Body of pancreas (tissue), 4 donors: ENCODE measurements around the gene OR10H5. TPM values are rescaled to one million over a fixed set of nuclear protein-coding genes. Genes with fewer than 3 reads are reported as not detected.
"Not testable (repeated sequence)": the region's sequence is repeated elsewhere in the genome, so short reads cannot be mapped to it uniquely, and the experiment has no call there.

Source experiments
- ATAC-seq: fragments of 150-250 bp; one replicate; pipeline ENCODE4 v1.9.1; 2016
- DNase-seq, 4 donors: peaks; one replicate each; pipeline ENCODE4 v3.0.0-alpha.2; 2019
- H3K27ac ChIP-seq, 4 donors: fragments of 200-600 bp; sonication (generic); 1 replicate in 3 of 4; 2 replicates in 1 of 4; pipeline versions ENCODE4 v1.5.1 to v1.6.1; 2016 to 2019; ENCODE audit warnings: mild to moderate bottlenecking in 1 of 4, mixed read lengths in 1 of 4, moderate library complexity in 1 of 4
- H3K27me3 ChIP-seq, 2 donors: fragments of 200-600 bp; sonication (generic); one replicate each; pipeline ENCODE4 v1.6.0; 2016; ENCODE audit warnings: mild to moderate bottlenecking in 1 of 2
- H3K36me3 ChIP-seq, 2 donors: fragments of 200-600 bp; sonication (generic); replicated peaks in 1 of 2; 2 replicates each; pipeline ENCODE4 v1.5.1; 2016; ENCODE audit warnings: low read depth in 2 of 2; ENCODE audit not compliant: insufficient read depth in 1 of 2
- H3K4me1 ChIP-seq: fragments of 200-600 bp; sonication (generic); one replicate; pipeline ENCODE4 v1.6.0; 2016
- H3K4me3 ChIP-seq, 2 donors: fragments of 200-600 bp; sonication (generic); 1 replicate in 1 of 2; 2 replicates in 1 of 2; pipeline ENCODE4 v1.5.1; 2016 to 2019
- H3K9me3 ChIP-seq, 3 donors: fragments of 200-600 bp; sonication (generic); 1 replicate in 2 of 3; 2 replicates in 1 of 3; pipeline ENCODE4 v1.5.1; 2016
- POLR2A ChIP-seq, 3 donors: fragments of 450-650 bp; IDR thresholded peaks; one replicate each; pipeline ENCODE4 v1.6.1; 2016; ENCODE audit warnings: antibody characterized with exemption in 3 of 3, mild to moderate bottlenecking in 2 of 3
- WGBS, 2 donors: methylation state at CpG; one replicate each; pipeline ENCODE4 v1.1.5; 2017; 5-methylcytosine and 5-hydroxymethylcytosine counted together
- intact Hi-C: fragments of 100-400 bp; cut with DNase I; formaldehyde crosslinking; loops from one replicate; pipeline ENCODE4 v1.15.1; 2023
- total RNA-seq, 2 donors: library from RNA; depleted of rRNA; stranded (reverse); fragments of >200 nt; gene quantifications; one replicate each; pipeline ENCODE4 v1.1.0, GENCODE V29; 2016
- TF ChIP-seq, protein P1 (sequence below), 7 experiments: fragments of 450-650 bp in 4 of 7; fragments of 200-600 bp in 3 of 7; sonication (generic) in 3 of 7; IDR thresholded peaks; one replicate each; pipeline ENCODE4 v1.5.1; 2016 to 2019; ENCODE audit warnings: antibody characterized with exemption in 7 of 7

The OR10H5 gene
- total RNA-seq, 2 donors from 2014 or later = not detected

GRCh38 chr19:15829786-15830185 lies 42.3 kb downstream of the OR10H5 start:
- intact Hi-C loops = no loop called here
- Histone ChIP-seq H3K27ac (no peak overlapping the region), H3K36me3 (no peaks in the 10 kb centered on the region), H3K9me3 (no peaks in the 10 kb centered on the region), H3K4me3 (no peak overlapping the region), H3K4me1 (peaks cover 14% of the 10 kb centered on the region), H3K27me3 (no peaks in the 10 kb centered on the region)
- DNase-seq (no peak), ATAC-seq (no peak)
- WGBS, 2 donors = 76 to 77% methylated on average over 8 of the region's 8 CpGs
- TF ChIP-seq, protein P1, sequence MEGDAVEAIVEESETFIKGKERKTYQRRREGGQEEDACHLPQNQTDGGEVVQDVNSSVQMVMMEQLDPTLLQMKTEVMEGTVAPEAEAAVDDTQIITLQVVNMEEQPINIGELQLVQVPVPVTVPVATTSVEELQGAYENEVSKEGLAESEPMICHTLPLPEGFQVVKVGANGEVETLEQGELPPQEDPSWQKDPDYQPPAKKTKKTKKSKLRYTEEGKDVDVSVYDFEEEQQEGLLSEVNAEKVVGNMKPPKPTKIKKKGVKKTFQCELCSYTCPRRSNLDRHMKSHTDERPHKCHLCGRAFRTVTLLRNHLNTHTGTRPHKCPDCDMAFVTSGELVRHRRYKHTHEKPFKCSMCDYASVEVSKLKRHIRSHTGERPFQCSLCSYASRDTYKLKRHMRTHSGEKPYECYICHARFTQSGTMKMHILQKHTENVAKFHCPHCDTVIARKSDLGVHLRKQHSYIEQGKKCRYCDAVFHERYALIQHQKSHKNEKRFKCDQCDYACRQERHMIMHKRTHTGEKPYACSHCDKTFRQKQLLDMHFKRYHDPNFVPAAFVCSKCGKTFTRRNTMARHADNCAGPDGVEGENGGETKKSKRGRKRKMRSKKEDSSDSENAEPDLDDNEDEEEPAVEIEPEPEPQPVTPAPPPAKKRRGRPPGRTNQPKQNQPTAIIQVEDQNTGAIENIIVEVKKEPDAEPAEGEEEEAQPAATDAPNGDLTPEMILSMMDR (IDR thresholded peaks at IDR 0.05) = no peak
- TF ChIP-seq POLR2A (IDR thresholded peaks at IDR 0.05) = no peak

DNA sequence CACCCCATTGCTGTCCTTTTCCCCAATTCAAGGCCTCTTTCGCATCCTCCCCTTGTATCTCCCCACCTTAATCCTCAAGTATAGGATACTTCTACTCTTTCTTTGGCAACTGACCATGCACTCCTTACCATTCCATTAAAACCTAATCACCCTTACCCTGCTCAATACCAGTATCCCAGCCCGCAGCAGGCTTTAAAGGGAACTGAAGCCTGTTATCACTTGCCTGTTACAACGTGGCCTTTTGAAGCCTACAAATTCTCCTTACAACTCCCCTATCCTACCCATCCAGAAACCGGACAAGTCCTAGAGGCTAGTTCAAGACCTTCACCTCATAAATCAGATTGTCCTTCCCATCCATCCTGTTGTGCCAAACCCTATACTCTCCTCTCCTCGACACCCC lies 44.2 kb downstream of the OR10H5 start:
- intact Hi-C loops = no loop called here
- no peak for DNase-seq
- H3K36me3 ChIP-seq = no peaks in the 10 kb centered on the region
- no peaks in the 10 kb centered on the region for H3K9me3 ChIP-seq
- 74 to 81% methylated on average over 5 of the region's 5 CpGs for WGBS, 2 donors
- TF ChIP-seq POLR2A (IDR thresholded peaks at IDR 0.05) = no peak
- TF ChIP-seq, protein P1 (IDR thresholded peaks at IDR 0.05) = no peak
- no peak for ATAC-seq
- no peak overlapping the region for H3K4me3 ChIP-seq
- peaks cover 22% of the 10 kb centered on the region for H3K4me1 ChIP-seq
- H3K27ac ChIP-seq = no peak overlapping the region
- H3K27me3 ChIP-seq = no peaks in the 10 kb centered on the region

DNA sequence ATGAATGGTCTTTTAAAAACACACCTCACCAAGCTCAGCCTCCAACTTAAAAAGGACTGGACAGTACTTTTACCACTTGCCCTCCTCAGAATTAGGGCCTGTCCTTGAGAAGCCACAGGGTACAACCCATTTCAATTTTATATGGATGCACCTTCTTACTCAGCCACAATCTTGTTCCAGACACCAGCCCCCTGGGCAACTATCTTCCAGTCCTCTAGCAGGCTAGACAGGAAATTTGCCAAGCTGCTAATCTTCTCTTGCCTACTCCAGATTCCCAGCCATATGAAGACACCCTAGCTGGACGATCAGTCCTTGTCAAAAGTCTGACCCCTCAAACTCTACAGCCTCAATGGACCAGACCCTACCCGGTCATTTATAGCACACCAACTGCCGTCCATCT lies 46.8 kb downstream of the OR10H5 start:
- DNase-seq, H3K27me3 ChIP-seq, intact Hi-C loops, H3K4me3 ChIP-seq, H3K36me3 ChIP-seq, H3K9me3 ChIP-seq, H3K27ac ChIP-seq, ATAC-seq: not testable (repeated sequence)
- peaks cover 16% of the 10 kb centered on the region for H3K4me1 ChIP-seq
- 96 to 100% methylated on average over 3 of the region's 3 CpGs for WGBS, 2 donors

DNA sequence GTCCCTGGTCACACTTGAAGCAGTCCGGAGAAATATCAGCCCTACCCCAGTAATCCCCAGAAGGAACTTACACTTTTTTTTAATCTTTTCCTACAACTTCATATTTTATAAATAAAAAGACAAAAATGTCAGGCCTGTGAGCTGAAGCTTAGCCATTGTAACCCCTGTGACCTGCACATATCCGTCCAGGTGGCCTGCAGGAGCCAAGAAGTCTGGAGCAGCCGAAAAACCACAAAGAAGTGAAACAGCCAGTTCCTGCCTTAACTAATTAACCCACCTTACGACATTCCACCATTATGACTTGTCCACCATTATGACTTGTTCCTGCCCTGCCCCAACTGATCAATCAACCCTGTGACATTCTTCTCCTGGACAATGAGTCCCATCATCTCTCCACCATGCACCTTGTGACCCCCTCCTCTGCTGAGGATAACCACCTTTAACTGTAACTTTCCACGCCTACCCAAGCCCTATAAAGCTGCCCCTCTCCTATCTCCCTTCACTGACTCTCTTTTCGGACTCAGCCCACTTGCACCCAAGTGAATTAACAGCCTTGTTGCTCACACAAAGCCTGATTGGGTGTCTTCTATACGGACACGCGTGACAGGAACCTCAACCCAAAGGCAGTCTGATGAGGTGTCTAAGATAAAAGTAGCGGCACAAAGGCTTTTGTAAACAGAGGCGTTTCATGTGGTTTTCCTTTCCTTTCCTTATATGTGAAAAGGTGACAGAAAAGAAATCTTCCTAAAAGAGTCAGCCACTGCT lies 48.3 kb downstream of the OR10H5 start:
- ATAC-seq, H3K9me3 ChIP-seq, H3K27me3 ChIP-seq, intact Hi-C loops, H3K36me3 ChIP-seq: not testable (repeated sequence)
- H3K4me1 ChIP-seq = peaks cover 16% of the 10 kb centered on the region
- H3K4me3 ChIP-seq = peak overlapping the region; percentile 54 to 67
- WGBS, 2 donors = 33 to 41% methylated on average over 11 of the region's 11 CpGs
- peak in 1 of 4 donors; percentile 19 for DNase-seq
- peak overlapping the region; percentile 97 to 100 (median 98) for H3K27ac ChIP-seq

- ATAC-seq = peak; percentile 98
- peak; percentile 95 to 98 (median 96) for DNase-seq
- no peaks in the 10 kb centered on the region for H3K36me3 ChIP-seq
- peak overlapping the region; percentile 54 to 67 for H3K4me3 ChIP-seq
- no peaks in the 10 kb centered on the region for H3K9me3 ChIP-seq
- H3K27me3 ChIP-seq = no peaks in the 10 kb centered on the region
- 0 to 1% methylated on average over 36 to 62 of the region's 65 CpGs for WGBS, 2 donors
- intact Hi-C loops = no loop called here
- H3K4me1 ChIP-seq = peaks cover 16% of the 10 kb centered on the region
- TF ChIP-seq POLR2A (IDR thresholded peaks at IDR 0.05) = peak; percentile 85 to 96 (median 96)
- TF ChIP-seq, protein P1 (IDR thresholded peaks at IDR 0.05) = no peak
- peak overlapping the region; percentile 97 to 100 (median 98) for H3K27ac ChIP-seq
Observed at GRCh38 chr19:15836330-15837220, 49.1 kb downstream of the OR10H5 start.
